ENCODE results near the gene TRAF3IP1. TPM values are rescaled to one million over a fixed set of nuclear protein-coding genes. Genes with fewer than 3 reads are reported as not detected.
A peak's percentile ranks its signal among the peaks of the same experiment; 100 is the strongest.

The TRAF3IP1 gene
- total and polyA plus RNA-seq, 2 of the 13 experiments (the other 11 are each of a cell fraction or from before 2014, with no cell fraction given) = 4.1 to 12.9 TPM

DNA sequence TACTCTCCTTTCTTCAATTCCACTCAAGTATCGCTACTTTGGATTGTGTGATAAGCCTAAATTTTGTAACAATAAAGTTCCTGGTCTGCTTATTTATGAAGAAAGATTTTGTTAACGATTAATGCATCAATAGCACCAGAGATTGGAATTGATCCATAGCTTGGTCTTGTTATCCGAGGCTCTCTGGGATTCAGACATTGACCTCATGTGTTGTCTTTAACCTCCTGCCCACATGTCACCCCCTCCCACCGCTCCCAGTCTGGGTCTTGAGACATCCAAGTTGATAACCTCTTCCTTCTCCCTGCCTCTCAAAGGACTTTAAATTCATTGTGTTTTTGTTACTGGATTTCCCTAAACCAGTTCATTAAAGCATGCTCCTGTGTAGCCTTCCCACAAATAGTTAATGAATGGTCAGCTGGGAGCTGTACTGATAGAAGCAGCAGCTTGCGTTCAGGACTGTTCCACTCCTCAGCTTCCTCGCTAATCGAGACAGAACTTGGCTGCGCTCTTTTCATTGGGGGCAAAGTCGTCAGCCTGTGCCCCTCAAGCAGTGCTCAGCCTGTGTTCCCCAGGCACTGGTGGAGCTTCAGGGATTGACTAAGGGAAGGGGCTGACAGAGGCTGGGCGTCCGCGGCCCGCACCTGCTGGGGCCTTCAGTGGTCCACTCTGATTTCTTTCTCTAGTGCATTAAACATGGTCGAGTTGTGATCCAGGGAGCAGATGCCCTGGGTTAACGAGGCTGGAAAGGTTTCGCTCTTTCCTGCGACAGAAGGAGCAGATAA is 125.3 kb downstream of the TRAF3IP1 start (continued):
- TF ChIP-seq PRPF4 (IDR thresholded peaks at IDR 0.05; ENCODE audit: low read depth, low read length, poor library complexity, severe bottlenecking) (no peak), ZNF777 (CRISPR knock-in tag; IDR thresholded peaks at IDR 0.05) (no peak)

DNA sequence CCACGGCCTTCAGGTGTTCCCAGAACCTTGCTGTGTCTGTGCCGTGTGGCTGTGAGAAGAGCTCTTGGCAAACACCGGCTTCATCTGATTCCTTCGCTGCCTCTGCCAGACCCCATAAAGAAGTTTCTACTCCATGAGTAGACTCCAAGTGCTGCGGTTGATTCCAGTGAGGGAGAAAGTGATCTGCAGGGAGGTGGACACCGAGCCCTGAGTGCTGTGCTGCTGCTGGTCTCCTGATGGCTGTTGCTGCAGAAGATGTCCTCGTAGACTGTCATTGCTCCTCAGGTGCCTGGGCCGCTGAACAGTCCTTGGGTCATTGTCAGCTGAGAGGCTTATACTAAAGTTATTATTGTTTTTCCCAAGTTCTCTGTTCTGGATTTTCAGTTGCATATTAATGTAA is 126.1 kb downstream of the TRAF3IP1 start:
- Histone ChIP-seq H3K4me3 (replicated peaks in 1 of 3; ENCODE audit: insufficient read depth in 1 of 3, low read depth in 2 of 3, low read length in 3 of 3) (no peak overlapping the region), H2AFZ (ENCODE audit: low read length) (no peak overlapping the region), H3K79me2 (ENCODE audit: insufficient read depth, low read length) (peaks cover 54% of the 10 kb centered on the region), H4K20me1 (ENCODE audit: insufficient read depth, low read length) (no peaks in the 10 kb centered on the region), H3K4me1 (ENCODE audit: insufficient read depth, low read length) (peaks cover 52% of the 10 kb centered on the region), H3K27me3 (ENCODE audit: control insufficient read depth in 1 of 2, insufficient read depth in 2 of 2, low read length in 2 of 2) (no peaks in the 10 kb centered on the region), H3K36me3 (replicated peaks in 1 of 2; ENCODE audit: control insufficient read depth in 1 of 2, insufficient read depth in 2 of 2, low read length in 2 of 2) (peaks cover 45 to 72% of the 10 kb centered on the region in 2 experiments), H3K9ac (ENCODE audit: insufficient read depth, low read depth, low read length) (no peak overlapping the region), H3K27ac (ENCODE audit: extremely low read length, insufficient read depth, low read length) (no peak overlapping the region), H3K9me3 (ENCODE audit: low read length) (no peaks in the 10 kb centered on the region), H3K4me2 (ENCODE audit: low read depth, low read length) (no peak overlapping the region)
- no peak for TF ChIP-seq PRPF4 (IDR thresholded peaks at IDR 0.05; ENCODE audit: low read depth, low read length, poor library complexity, severe bottlenecking)
- ATAC-seq (no peak), DNase-seq (ENCODE audit: low spot score) (no peak), FAIRE-seq (no peak)
- CTCF ChIA-PET (ENCODE audit: low intra/inter-chr PET ratio, low total read pairs) = no interaction called here
- POLR2A ChIA-PET = no interaction called here
- in situ Hi-C loops (cut with HindIII; ENCODE audit: extremely low pct_ligation_motif_present, low pct_unique_long_range_greater_than_20kb) (no loop called here), intact Hi-C loops (cut with micrococcal nuclease; ENCODE audit: unreplicated experiment) (loop anchor here (10.0 kb wide), 1 partner anchor 382 kb away; the partner anchor contains the start of gene SCLY)
- 96% methylated on average over 8 of the region's 8 CpGs for WGBS (ENCODE audit: low lambda C conversion rate)
- no TSS peak for BruUV-seq (replicated peaks)

GRCh38 chr2:238448031-238448955 is 128.0 kb downstream of the TRAF3IP1 start:
- Histone ChIP-seq H3K4me3 (replicated peaks in 1 of 3; ENCODE audit: insufficient read depth in 1 of 3, low read depth in 2 of 3, low read length in 3 of 3) (no peak overlapping the region), H3K79me2 (ENCODE audit: insufficient read depth, low read length) (peaks cover 38% of the 10 kb centered on the region), H3K27me3 (ENCODE audit: control insufficient read depth in 1 of 2, insufficient read depth in 2 of 2, low read length in 2 of 2) (no peaks in the 10 kb centered on the region), H2AFZ (ENCODE audit: low read length) (no peak overlapping the region), H3K4me2 (ENCODE audit: low read depth, low read length) (no peak overlapping the region), H3K36me3 (replicated peaks in 1 of 2; ENCODE audit: control insufficient read depth in 1 of 2, insufficient read depth in 2 of 2, low read length in 2 of 2) (peaks cover 47 to 81% of the 10 kb centered on the region in 2 experiments), H3K9ac (ENCODE audit: insufficient read depth, low read depth, low read length) (peak overlapping the region; percentile 43; the same call in 1 of the 2 replicates), H3K9me3 (ENCODE audit: low read length) (no peaks in the 10 kb centered on the region), H3K4me1 (ENCODE audit: insufficient read depth, low read length) (peaks cover 39% of the 10 kb centered on the region), H3K27ac (ENCODE audit: extremely low read length, insufficient read depth, low read length) (peak overlapping the region; percentile 89), H4K20me1 (ENCODE audit: insufficient read depth, low read length) (no peaks in the 10 kb centered on the region)
- 89% methylated on average over 19 of the region's 19 CpGs for WGBS (ENCODE audit: low lambda C conversion rate)
- in situ Hi-C loops (cut with HindIII; ENCODE audit: extremely low pct_ligation_motif_present, low pct_unique_long_range_greater_than_20kb) (no loop called here), intact Hi-C loops (cut with micrococcal nuclease; ENCODE audit: unreplicated experiment) (loop anchor here (10.0 kb wide), 1 partner anchor 383 kb away; the partner anchor contains the start of gene SCLY)
- FAIRE-seq (no peak), DNase-seq (ENCODE audit: low spot score) (no peak), ATAC-seq (no peak)
- CTCF ChIA-PET (ENCODE audit: low intra/inter-chr PET ratio, low total read pairs) = no interaction called here
- POLR2A ChIA-PET = interaction anchor here (2.3 kb wide), 1 partner anchor 20 kb away, joined by 11 read pairs; no protein-coding TSS in a partner anchor
- BruUV-seq (replicated peaks) = no TSS peak
- TF ChIP-seq, protein P1, sequence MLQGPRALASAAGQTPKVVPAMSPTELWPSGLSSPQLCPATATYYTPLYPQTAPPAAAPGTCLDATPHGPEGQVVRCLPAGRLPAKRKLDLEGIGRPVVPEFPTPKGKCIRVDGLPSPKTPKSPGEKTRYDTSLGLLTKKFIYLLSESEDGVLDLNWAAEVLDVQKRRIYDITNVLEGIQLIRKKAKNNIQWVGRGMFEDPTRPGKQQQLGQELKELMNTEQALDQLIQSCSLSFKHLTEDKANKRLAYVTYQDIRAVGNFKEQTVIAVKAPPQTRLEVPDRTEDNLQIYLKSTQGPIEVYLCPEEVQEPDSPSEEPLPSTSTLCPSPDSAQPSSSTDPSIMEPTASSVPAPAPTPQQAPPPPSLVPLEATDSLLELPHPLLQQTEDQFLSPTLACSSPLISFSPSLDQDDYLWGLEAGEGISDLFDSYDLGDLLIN (CRISPR knock-in tag; IDR thresholded peaks at IDR 0.05; ENCODE audit: borderline replicate concordance) = no peak
- peak; percentile 15 for TF ChIP-seq TEAD3 (CRISPR knock-in tag; optimal IDR thresholded peaks at IDR 0.05; ENCODE audit: borderline replicate concordance)
- TF ChIP-seq, protein P2, sequence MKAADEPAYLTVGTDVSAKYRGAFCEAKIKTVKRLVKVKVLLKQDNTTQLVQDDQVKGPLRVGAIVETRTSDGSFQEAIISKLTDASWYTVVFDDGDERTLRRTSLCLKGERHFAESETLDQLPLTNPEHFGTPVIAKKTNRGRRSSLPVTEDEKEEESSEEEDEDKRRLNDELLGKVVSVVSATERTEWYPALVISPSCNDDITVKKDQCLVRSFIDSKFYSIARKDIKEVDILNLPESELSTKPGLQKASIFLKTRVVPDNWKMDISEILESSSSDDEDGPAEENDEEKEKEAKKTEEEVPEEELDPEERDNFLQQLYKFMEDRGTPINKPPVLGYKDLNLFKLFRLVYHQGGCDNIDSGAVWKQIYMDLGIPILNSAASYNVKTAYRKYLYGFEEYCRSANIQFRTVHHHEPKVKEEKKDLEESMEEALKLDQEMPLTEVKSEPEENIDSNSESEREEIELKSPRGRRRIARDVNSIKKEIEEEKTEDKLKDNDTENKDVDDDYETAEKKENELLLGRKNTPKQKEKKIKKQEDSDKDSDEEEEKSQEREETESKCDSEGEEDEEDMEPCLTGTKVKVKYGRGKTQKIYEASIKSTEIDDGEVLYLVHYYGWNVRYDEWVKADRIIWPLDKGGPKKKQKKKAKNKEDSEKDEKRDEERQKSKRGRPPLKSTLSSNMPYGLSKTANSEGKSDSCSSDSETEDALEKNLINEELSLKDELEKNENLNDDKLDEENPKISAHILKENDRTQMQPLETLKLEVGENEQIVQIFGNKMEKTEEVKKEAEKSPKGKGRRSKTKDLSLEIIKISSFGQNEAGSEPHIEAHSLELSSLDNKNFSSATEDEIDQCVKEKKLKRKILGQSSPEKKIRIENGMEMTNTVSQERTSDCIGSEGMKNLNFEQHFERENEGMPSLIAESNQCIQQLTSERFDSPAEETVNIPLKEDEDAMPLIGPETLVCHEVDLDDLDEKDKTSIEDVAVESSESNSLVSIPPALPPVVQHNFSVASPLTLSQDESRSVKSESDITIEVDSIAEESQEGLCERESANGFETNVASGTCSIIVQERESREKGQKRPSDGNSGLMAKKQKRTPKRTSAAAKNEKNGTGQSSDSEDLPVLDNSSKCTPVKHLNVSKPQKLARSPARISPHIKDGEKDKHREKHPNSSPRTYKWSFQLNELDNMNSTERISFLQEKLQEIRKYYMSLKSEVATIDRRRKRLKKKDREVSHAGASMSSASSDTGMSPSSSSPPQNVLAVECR (CRISPR knock-in tag; IDR thresholded peaks at IDR 0.05; ENCODE audit: borderline replicate concordance) = 0 out of 2 replicates have a peak, but pooled peaks have one; percentile 20
- TF ChIP-seq ZNF501 (CRISPR knock-in tag; IDR thresholded peaks at IDR 0.05) = 0 out of 2 replicates have a peak, but pooled peaks have one; percentile 20
